HG02623 (cell line): Measurements from ENCODE around the gene NKRF.

Source experiments
- ATAC-seq: cut with Tn5 transposase; IDR thresholded peaks from one replicate; pipeline ENCODE4 v1.9.1; 2021; ENCODE audit warnings: moderate library complexity; ENCODE audit not compliant: unreplicated experiment

Gene NKRF

DNA sequence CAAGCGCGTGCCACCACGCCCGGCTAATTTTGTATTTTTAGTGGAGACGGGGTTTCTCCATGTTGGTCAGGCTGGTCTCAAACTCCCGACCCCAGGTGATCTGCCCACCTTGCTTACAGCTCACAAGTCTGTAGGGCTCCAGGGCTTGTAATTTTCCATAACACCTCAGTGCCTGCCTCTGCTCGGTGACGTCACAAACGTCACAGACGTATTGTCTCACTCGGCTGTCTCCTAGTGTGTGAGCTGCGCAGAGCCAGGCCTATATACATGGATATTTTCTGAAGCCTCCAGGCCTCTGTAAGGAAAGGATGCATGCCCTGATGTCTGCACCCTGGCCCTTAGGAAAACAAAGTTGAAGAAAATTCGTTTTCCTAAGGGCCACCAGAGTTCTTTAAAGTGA, 8.6 kb upstream of the NKRF start:
- ATAC-seq: no peak

DNA sequence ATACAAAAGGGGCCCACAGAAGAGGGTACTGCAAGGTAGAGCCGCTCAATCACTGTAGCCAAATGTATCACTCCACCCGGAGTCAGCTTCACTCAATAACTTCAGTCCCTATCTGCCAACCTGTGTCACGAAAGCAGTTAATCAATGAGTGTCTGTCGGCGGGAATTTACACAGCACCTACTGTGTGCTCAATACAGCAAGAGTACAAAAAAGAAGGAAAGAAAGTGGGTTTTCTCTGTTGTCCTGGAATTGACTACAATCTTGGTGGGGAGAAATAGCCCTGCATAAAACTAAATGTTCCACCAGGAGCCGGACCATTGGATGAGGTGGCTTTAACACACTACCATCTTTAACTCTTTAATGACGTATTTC, 780 bp upstream of the NKRF start:
- ATAC-seq: no peak

DNA sequence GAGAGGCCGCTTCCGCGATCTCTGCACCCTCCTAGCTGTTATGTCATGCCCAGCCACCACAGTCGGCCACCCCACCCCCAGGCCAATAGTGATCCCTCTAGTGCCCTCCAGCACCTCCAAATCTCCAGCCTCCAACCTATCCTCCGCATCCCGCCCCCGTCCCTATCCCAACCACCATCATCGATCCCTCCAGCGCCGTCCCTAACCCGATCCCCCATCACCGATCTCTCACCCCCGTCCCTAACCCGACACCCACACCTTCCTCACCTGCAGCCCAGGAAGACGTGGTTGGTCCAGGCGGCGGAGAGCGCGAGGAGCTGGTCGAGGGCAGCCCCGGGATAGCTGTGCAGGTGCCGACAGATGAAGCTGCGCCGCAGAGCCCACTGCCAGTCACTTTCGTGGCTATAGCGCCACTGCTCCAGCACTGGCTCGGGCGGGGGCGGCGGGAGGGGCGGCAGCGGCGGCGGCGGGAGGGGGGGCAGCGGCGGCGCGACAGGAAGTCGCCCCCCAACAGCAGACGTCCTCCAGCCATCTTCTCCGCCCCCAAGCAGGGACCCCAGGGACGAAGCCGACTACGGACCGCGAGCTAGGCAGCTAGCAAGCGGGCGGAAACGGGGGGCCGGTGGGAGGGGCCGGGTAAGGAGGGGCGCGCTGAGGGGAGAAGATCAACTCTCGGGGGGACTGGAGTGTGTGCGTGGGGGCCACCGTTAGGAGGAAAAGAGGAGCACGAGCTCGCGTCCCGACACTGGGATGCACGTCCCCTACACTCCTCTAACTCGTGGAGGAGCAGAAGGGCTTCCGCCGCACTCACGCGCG, 552 bp downstream of the NKRF start:
- peak; percentile 11 for ATAC-seq

DNA sequence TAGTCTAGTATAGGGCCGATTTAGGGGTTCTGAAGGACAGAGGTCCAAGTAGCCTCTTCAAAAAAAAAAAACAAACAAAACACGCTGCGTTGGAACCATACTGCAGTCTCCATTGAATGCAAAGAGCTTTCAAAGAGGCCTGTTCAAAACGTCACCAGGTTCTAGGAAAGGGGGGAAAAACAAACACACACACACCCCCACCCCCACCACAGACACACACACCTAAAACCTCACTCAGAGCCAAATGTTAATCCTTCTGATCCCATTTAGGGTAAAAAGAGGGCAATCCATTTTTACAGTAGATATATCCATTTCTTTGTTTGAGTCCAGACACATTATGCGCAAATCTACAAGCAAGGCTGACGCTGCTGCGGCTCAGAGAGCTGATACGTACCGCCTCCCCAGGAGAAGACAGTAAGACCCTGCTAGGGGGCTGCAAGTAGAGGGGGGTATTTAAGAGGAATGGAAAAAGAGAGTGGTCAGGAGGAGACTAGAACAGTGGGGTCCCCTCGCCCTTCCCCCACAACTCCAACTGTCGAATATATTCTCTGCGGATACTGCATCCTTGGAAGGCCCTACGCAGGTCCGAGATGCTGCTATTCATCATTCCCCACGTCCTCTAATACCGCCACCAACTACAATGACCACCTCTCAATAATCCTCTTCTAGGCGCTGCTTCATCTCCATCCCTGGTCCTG, 1.3 kb downstream of the NKRF start:
- no peak for ATAC-seq

DNA sequence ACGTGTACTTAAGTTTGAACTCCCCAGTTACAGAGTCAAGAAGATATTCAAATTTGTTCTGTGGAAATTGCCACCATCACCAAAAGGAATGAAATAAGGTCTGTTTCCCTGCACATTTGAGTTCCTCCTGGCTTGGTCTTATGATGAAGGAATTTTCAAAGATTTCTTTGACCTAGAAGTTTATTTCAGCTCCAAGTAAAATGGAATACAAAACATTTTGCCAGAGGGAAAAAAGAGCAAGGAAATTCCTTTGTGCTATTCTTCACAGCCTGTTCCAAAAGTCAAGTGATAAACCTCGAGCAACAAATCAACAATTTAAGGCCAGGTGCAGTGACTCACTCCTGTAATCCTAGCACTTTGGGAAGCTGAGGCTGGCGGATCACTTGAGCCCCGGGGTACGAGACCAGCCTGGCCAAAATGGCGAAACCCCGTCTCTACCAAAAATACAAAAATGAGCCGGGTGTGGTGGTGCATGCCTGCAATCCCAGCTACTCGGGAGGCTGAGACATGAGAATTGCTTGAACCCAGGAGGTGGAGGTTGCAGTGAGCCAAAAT, 3.4 kb downstream of the NKRF start:
- ATAC-seq: no peak

DNA sequence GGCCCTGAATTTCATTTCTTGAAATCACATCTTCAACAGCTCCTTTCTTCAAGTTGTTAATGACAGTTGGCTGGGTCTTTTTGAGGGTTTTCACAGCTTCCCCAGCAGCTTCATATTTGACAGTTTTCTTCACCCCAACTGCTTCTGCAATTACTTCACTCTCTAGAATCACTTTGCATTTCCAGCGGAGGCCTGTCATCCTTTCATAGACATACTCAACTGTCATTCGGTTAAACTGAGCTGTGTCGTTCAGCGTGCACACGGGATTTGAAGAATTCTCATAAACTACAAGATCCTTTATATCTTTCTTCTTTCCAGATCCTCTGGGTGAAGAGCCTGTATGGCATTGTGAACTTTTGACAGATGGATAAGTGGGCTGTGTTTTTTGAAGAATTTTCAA, 16.4 kb downstream of the NKRF start:
- no peak for ATAC-seq

DNA sequence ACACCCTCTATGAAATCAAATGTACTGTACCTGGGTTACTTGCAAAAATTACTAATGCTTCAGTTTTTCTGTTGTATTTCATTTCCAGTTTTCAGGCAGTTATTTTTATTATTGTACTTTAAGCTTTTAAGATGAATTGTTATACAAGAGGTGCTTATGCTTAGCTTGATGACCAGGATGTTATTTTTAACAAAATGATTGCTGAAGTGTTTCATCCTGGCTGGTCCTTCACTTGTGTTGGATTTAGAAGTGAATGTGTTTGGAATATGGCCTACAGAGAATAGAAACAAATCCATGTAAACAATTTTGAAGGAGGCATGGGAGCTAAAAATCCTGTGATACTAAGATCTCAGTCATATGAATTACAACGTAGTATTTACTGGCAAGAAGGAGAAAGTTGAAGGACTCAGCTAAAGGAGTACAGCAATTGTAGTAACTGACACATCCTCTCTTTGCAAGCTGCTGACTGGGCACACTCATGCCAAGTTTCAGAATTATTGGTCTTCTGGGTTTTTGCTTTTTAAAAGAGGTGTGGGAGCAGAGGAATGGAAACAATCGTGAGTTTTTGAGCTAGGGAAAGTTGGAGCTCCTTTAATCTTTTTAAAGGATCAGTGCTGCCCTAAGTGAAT, 22.7 kb downstream of the NKRF start:
- ATAC-seq: no peak

DNA sequence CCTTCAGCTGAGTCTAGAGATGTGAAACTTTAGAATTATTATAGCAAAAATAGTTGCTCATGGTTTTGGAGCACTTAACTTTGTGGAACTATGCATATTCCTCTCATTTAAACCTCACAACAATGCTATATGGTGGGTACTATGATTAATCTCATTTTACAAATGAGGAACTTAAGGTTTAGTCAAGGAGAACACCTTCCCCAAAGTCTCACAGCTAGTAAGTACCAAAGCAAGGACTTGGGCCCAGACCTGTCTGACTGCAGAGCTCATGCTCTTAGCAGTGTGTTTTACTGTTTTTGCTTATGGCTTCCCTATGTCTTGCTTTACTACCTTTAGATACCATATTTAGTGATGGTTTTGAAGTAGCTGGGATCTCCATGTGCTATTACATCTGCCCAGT, 26.8 kb downstream of the NKRF start:
- ATAC-seq: no peak

DNA sequence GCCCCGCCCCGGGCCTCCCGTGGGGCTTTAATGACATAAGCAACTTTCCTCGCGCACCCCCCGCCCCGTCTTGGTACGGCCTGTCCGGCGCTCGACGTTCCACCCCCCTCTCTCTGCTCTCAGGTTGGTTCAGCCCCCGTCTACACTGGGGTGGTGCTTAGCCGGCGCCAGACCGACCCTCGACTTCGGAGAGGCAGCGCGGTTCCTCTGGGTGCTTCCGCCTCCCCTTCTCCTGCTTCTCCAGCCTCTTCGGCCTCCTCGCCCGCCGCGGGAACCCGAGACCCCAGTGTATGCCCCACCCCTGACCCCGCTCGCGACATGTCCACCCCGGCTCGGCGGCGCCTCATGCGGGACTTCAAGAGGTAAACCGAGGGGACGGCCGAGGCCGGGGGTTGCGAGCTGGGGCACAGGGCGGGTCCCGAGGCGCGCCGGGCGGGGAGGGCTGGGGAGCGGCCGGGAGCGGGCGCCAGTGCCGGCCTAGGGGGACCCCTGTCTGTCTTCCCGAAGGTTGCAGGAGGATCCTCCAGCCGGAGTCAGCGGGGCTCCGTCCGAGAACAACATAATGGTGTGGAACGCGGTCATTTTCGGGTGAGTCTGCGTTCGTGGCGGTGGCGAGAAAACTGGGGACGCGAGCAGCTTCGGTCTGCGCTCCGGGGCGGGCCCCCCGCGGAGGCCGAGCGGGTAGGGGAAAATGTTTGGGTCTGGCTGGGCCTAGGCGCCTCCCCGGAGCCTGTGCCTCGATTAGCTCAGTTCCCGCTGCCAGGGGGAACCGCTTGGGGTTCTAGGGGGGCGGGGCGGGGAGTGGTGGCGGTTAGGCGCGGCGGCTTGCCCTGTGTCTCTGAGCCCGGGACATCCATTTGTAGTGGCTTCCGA, 31.6 kb downstream of the NKRF start, which contains the start of gene UBE2A:
Gene UBE2A (plus strand): TSS at position 170 of the 873 bp plus-strand sequence. CDS start 149 bp downstream, at position 319.
- ATAC-seq: peak; percentile 78

DNA sequence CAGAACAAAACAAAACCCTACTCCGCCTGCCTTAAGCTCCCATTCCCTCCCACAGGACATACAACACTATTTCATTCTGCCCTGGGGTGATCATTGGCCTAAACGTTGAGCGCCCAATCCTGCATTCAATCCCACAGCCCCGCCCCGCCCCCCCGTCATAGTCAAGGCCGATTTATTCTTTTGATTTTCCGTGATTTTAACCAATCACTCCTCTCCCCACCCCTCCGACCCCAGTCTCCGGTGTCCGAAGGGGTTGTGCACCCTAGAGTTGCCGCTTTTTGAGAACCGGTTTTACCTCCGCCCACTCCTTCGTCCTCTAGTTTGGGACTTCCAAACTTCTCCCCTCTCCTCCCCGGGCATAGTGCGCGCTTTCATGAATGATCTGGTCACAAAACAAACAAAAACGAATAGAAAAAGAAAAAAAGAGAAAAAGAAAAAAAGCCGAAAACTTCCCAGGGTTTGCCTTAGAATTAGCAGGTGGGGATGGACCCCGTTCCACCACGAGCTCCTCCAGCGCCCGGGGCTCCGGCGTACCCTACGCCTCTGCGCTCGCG, 32.3 kb downstream of the NKRF start:
- ATAC-seq: no peak

DNA sequence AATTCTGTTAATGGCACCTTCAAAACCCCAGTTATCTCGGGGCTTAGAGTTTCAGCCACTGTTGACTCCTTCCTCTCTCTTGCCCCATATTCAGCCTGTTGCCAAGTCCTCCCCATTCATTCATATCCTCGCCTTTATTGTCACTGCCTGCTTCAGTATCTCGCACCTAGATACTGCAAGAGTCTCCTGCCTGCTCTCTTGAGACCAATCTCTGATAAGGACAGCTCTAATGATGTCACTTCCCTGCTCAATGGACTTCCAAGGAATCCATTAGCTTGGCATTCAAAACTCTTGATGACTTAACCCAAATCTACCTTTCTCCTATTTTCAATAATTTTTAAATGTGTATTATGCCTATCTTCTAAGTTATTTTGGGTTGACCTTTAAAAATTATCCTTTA, 33.0 kb downstream of the NKRF start:
- no peak for ATAC-seq

DNA sequence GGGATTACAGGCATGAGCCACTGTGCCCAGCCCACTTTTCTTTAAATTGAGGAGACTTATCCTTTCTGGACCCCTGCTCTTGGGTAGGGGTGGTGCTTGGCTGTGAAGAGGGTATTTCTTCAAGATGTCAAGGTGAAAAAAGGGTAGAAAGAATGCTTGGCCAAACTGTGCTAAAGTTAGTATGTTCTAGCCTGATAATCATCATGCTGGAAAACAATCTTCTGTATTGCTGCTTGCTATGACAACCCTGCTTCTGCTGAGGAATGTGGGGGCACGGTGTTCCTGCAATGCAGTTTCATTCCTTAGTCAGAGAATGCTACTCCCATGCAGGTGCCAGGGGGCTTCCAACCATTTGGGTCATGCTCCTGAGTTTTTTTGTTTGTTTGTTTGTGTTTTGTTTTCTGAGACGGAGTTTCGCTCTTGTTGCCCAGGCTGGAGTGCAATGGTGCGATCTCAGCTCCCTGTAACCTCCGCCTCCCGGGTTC, 35.8 kb downstream of the NKRF start:
- no peak for ATAC-seq

DNA sequence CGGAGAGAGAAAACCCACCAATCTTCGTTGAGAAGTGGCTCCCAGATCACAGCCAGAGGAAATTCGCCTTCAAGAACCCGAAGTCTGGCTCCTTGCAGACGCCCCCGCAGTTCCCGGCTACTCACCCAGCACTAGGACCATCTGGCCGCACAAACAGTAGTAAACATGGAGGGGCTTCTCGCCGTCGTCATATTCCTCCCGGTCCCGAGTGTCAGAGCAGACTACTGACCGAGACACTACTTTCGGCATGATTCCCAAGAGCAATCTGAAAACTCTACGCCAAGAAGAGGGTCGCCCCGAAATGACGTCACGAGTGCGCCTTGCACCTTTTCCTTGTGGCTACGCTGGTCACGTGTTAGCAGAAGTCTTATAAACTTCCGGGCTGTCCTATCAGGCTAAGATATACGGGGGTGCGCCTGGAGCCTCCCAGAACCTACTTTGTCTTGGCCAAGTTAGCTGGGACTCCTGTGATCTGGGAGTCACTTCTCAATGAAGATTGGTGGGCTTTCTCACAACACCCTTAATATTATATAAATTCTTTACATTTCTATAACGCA, 41.0 kb downstream of the NKRF start, which contains the start of gene STEEP1:
Gene STEEP1 (minus strand): TSS at position 303 of the 557 bp plus-strand sequence. CDS start 54 bp downstream, at position 249.
- peak; percentile 90 for ATAC-seq

DNA sequence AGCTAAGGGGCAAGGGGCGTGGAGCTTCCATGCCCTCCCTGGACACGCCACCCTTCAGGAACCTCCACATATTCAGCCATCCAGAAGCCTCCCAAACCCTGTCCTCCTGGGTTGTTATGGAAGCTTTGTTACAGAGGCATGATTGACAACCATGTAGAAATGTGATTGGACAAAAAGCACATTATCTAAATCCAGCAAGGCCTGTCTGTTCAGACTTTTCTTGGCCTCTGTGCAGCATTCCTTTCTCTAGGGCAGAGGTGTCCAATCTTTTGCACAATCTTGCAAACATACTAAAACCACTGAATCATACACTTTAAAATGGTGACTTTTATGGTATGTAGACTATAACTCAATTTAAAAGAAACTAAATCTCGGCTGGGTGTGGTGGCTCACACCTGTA, 53.7 kb downstream of the NKRF start:
- no peak for ATAC-seq

DNA sequence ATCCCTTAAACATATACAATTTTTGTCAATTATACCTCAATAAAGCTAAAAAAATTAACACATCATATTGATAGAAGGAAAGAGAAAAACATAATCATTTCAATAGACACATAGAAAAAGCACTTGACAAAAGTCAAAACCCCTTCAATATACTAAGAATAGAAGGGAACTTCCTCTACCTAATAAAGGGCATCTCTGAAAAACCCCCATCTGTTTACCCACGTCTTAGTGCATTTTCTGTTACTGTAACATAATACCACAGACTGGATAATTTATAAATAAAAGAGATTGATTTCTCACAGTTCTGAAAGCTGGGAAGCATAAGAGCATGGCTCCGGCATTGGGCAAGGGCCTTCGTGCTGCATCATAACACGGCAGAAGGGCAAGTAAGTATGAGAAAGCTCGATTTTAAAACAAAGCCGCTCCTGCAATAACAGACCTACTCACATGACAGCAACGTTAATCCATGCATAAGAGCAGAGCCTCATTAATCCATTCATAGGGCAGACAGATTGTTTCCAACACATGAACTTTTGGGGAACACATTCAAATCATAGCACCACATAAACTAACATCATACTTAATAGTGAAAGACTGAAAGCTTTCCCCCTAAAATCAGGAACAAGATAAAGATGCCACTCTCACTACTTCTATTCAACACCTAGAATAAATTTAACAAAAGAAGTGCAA, 56.8 kb downstream of the NKRF start:
- no peak for ATAC-seq

DNA sequence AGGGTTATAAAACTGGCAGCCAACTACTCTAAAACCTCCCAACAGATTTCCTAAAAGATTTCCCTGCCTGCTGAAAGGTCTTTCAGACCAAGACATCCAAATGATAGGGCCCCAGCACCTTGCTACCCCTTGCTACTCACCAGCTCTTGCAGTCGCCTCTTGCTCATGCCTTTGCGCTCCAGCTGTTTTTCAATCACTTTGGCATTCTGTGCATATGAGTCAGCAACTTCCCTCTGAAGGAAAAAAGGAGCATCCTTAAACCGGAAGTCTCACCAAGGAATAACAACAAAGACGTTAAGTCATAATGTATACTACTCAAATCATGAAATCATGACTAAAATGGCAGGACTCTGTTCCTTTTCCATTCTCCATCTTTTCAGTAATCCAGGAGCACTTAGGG, 65.0 kb downstream of the NKRF start:
- ATAC-seq: no peak

DNA sequence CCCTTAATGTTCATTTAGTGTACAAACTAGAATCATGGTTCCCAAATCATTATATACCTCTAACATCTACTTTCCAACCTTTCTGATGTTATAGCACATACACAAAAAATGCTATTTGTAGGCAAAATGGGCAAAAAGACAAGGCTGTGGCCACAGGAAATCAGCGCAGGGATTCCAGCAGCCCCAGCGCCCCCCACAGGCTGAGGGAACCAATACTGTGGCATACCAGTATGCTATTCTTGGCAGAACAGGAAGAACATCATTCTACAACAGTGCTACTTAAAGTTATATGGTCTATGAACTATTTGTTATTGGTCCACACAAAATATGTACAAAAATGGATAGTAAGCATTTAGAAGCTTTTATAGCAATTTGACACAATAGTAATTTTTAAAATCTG, 66.4 kb downstream of the NKRF start:
- ATAC-seq: no peak
